Osteoblast (primary cell): ENCODE results near the gene UBE2S. TPM values are rescaled to one million over a fixed set of nuclear protein-coding genes. Genes with fewer than 3 reads are reported as not detected.

Experiments
- DNase-seq: peaks from one replicate; pipeline ENCODE4 v3.0.0; 2011; ENCODE audit warnings: low spot score, mixed read lengths; ENCODE audit not compliant: insufficient read length; ENCODE audit errors: missing footprints
- H2AFZ ChIP-seq: 2 replicates; pipeline ENCODE4 v1.6.0; 2011; ENCODE audit warnings: mild to moderate bottlenecking, low read length
- H3K27ac ChIP-seq: 2 replicates; pipeline ENCODE4 v1.5.1; 2011; ENCODE audit warnings: mild to moderate bottlenecking, low read depth, low read length, moderate library complexity
- H3K27me3 ChIP-seq: 2 replicates; pipeline ENCODE4 v1.6.0; 2012; ENCODE audit warnings: mild to moderate bottlenecking, control low read depth, inconsistent platforms, low read length, moderate library complexity; ENCODE audit not compliant: insufficient read depth
- H3K36me3 ChIP-seq: 2 replicates; pipeline ENCODE4 v1.5.1; 2011; ENCODE audit warnings: mild to moderate bottlenecking, low read length, control low read depth, moderate library complexity; ENCODE audit not compliant: insufficient read depth
- H3K4me1 ChIP-seq: 2 replicates; pipeline ENCODE4 v1.5.1; 2011; ENCODE audit warnings: mild to moderate bottlenecking, low read length, control low read depth, moderate library complexity; ENCODE audit not compliant: insufficient read depth
- H3K4me2 ChIP-seq: 2 replicates; pipeline ENCODE4 v1.6.0; 2011; ENCODE audit warnings: mild to moderate bottlenecking, low read length; ENCODE audit not compliant: insufficient read depth
- H3K4me3 ChIP-seq: fragments of 200-600 bp; sonication (generic); 3 replicates; pipeline ENCODE4 v1.5.1; 2012; ENCODE audit warnings: mild to moderate bottlenecking, low read length, inconsistent platforms; ENCODE audit not compliant: insufficient read depth
- H3K79me2 ChIP-seq: 2 replicates; pipeline ENCODE4 v1.6.0; 2012; ENCODE audit warnings: mild to moderate bottlenecking, low read length, control low read depth, inconsistent platforms; ENCODE audit not compliant: insufficient read depth
- H3K9me3 ChIP-seq: 2 replicates; pipeline ENCODE4 v1.5.1; 2011; ENCODE audit warnings: low read depth, low read length, control low read depth
- H4K20me1 ChIP-seq: 2 replicates; pipeline ENCODE4 v1.6.0; 2012; ENCODE audit warnings: mild to moderate bottlenecking, low read length, control low read depth; ENCODE audit not compliant: insufficient read depth
- CTCF ChIP-seq: IDR thresholded peaks from 2 replicates; pipeline ENCODE4 v1.5.1; 2011; ENCODE audit warnings: mild to moderate bottlenecking, low read depth, low read length, moderate library complexity; ENCODE audit errors: extremely low read depth
- total RNA-seq: library from RNA; depleted of rRNA; stranded (reverse); fragments of >200 nt; gene quantifications from 2 replicates; pipeline ENCODE4 v1.2.3, GENCODE V29; 2012

The UBE2S gene
- total RNA-seq, 1 donor: 37.3 TPM

GRCh38 chr19:55439052-55439451 lies 31.5 kb upstream of the UBE2S start:
- Histone ChIP-seq H3K36me3 (no peaks in the 10 kb centered on the region), H3K4me3 (no peak overlapping the region), H3K4me1 (no peaks in the 10 kb centered on the region), H4K20me1 (no peaks in the 10 kb centered on the region), H3K9me3 (no peaks in the 10 kb centered on the region), H3K27ac (no peak overlapping the region), H2AFZ (no peak overlapping the region), H3K27me3 (peaks cover 37% of the 10 kb centered on the region), H3K79me2 (no peaks in the 10 kb centered on the region), H3K4me2 (no peak overlapping the region)
- TF ChIP-seq CTCF: no peak
- DNase-seq: peak; percentile 43

GRCh38 chr19:55437410-55437809 lies 29.8 kb upstream of the UBE2S start:
- DNase-seq: peak; percentile 97

GRCh38 chr19:55436847-55437246 lies 29.3 kb upstream of the UBE2S start:
- no peak overlapping the region for H3K4me2 ChIP-seq

More at GRCh38 chr19:55437410-55437809, 29.8 kb upstream of the UBE2S start:
- Histone ChIP-seq H4K20me1 (no peaks in the 10 kb centered on the region), H3K27ac (no peak overlapping the region), H2AFZ (no peak overlapping the region), H3K79me2 (no peaks in the 10 kb centered on the region), H3K36me3 (no peaks in the 10 kb centered on the region), H3K4me2 (no peak overlapping the region), H3K4me3 (no peak overlapping the region), H3K4me1 (no peaks in the 10 kb centered on the region), H3K9me3 (no peaks in the 10 kb centered on the region), H3K27me3 (peaks cover 38% of the 10 kb centered on the region)
- no peak for TF ChIP-seq CTCF

GRCh38 chr19:55435020-55435419 lies 27.4 kb upstream of the UBE2S start:
- Histone ChIP-seq H3K4me3 (no peak overlapping the region), H3K4me1 (no peaks in the 10 kb centered on the region), H3K27me3 (peaks cover 17% of the 10 kb centered on the region), H2AFZ (no peak overlapping the region), H3K36me3 (no peaks in the 10 kb centered on the region), H3K79me2 (no peaks in the 10 kb centered on the region), H4K20me1 (no peaks in the 10 kb centered on the region), H3K4me2 (no peak overlapping the region), H3K27ac (no peak overlapping the region), H3K9me3 (no peaks in the 10 kb centered on the region)
- no peak for TF ChIP-seq CTCF
- no peak for DNase-seq

More at GRCh38 chr19:55436847-55437246, 29.3 kb upstream of the UBE2S start:
- no peaks in the 10 kb centered on the region for H3K9me3 ChIP-seq
- peaks cover 35% of the 10 kb centered on the region for H3K27me3 ChIP-seq
- H3K4me3 ChIP-seq: no peak overlapping the region
- no peak overlapping the region for H2AFZ ChIP-seq
- no peaks in the 10 kb centered on the region for H4K20me1 ChIP-seq
- peak; percentile 39 for DNase-seq
- no peaks in the 10 kb centered on the region for H3K4me1 ChIP-seq
- H3K79me2 ChIP-seq: no peaks in the 10 kb centered on the region
- no peaks in the 10 kb centered on the region for H3K36me3 ChIP-seq
- no peak for TF ChIP-seq CTCF
- no peak overlapping the region for H3K27ac ChIP-seq
